Measurements from ENCODE around the gene PLA2G4A.

- TF ChIP-seq, protein P1, sequence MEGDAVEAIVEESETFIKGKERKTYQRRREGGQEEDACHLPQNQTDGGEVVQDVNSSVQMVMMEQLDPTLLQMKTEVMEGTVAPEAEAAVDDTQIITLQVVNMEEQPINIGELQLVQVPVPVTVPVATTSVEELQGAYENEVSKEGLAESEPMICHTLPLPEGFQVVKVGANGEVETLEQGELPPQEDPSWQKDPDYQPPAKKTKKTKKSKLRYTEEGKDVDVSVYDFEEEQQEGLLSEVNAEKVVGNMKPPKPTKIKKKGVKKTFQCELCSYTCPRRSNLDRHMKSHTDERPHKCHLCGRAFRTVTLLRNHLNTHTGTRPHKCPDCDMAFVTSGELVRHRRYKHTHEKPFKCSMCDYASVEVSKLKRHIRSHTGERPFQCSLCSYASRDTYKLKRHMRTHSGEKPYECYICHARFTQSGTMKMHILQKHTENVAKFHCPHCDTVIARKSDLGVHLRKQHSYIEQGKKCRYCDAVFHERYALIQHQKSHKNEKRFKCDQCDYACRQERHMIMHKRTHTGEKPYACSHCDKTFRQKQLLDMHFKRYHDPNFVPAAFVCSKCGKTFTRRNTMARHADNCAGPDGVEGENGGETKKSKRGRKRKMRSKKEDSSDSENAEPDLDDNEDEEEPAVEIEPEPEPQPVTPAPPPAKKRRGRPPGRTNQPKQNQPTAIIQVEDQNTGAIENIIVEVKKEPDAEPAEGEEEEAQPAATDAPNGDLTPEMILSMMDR (IDR thresholded peaks at IDR 0.05), result no peak
- TF ChIP-seq POLR2A (IDR thresholded peaks at IDR 0.05), result no peak
Measured at GRCh38 chr1:186899577-186899976, 70.8 kb downstream of the PLA2G4A start.

All from sigmoid colon (tissue), 3 donors.